GM19238 (cell line): Measurements from ENCODE around the gene CCDC146.
"Not testable (repeated sequence)": the region's sequence is repeated elsewhere in the genome, so short reads cannot be mapped to it uniquely, and the experiment has no call there.

Source experiments
- DNase-seq: peaks from one replicate; pipeline ENCODE4 v3.0.0; 2011; ENCODE audit warnings: low spot score; ENCODE audit not compliant: insufficient read length

The CCDC146 gene

GRCh38 chr7:77244222-77244934 lies 122.0 kb downstream of the CCDC146 start:
- no peak for DNase-seq

GRCh38 chr7:77245015-77245755 lies 122.8 kb downstream of the CCDC146 start:
- no peak for DNase-seq

GRCh38 chr7:77246026-77246640 lies 123.7 kb downstream of the CCDC146 start:
- no peak for DNase-seq

GRCh38 chr7:77247206-77247850 lies 124.9 kb downstream of the CCDC146 start:
- DNase-seq: peak; percentile 35

- no peak for DNase-seq
Observed at GRCh38 chr7:77248154-77248553, 125.7 kb downstream of the CCDC146 start.

- no peak for DNase-seq
Observed at GRCh38 chr7:77252506-77252905, 130.1 kb downstream of the CCDC146 start.

- DNase-seq: no peak
Observed at GRCh38 chr7:77253151-77253550, 130.7 kb downstream of the CCDC146 start.

- no peak for DNase-seq
Observed at GRCh38 chr7:77254429-77254828, 132.0 kb downstream of the CCDC146 start.

GRCh38 chr7:77254915-77255314 lies 132.5 kb downstream of the CCDC146 start:
- no peak for DNase-seq

- DNase-seq: no peak
Observed at GRCh38 chr7:77258014-77258413, 135.6 kb downstream of the CCDC146 start.

GRCh38 chr7:77258593-77258992 lies 136.2 kb downstream of the CCDC146 start:
- no peak for DNase-seq

GRCh38 chr7:77262316-77262715 lies 139.9 kb downstream of the CCDC146 start:
- DNase-seq: no peak

GRCh38 chr7:77265666-77266065 lies 143.3 kb downstream of the CCDC146 start:
- no peak for DNase-seq

GRCh38 chr7:77266291-77266794 lies 143.9 kb downstream of the CCDC146 start:
- peak; percentile 32 for DNase-seq

- DNase-seq: peak; percentile 21
Observed at GRCh38 chr7:77269360-77270093, 147.1 kb downstream of the CCDC146 start.

- DNase-seq: no peak
Observed at GRCh38 chr7:77270094-77270480, 147.7 kb downstream of the CCDC146 start.

GRCh38 chr7:77271766-77272165 lies 149.4 kb downstream of the CCDC146 start:
- DNase-seq: no peak

- DNase-seq: not testable (repeated sequence)
Observed at GRCh38 chr7:77275663-77276062, 153.2 kb downstream of the CCDC146 start.

GRCh38 chr7:77276120-77276519 lies 153.7 kb downstream of the CCDC146 start:
- no peak for DNase-seq

- no peak for DNase-seq
Observed at GRCh38 chr7:77281780-77282478, 159.5 kb downstream of the CCDC146 start.
